ENCODE data around the gene GGT5.
A peak's percentile ranks its signal among the peaks of the same experiment; 100 is the strongest.

GGT5 gene

GRCh38 chr22:24190596-24191208, 54.2 kb downstream of the GGT5 start:
- no peak for DNase-seq (ENCODE audit: low read depth)
- no peak overlapping the region for H3K4me3 ChIP-seq (ENCODE audit: low read length)
- no peak for TF ChIP-seq CTCF (conservative IDR thresholded peaks at IDR 0.05; ENCODE audit: low read depth, low read length)

- DNase-seq (ENCODE audit: low read depth): no peak
- no peak for TF ChIP-seq CTCF (conservative IDR thresholded peaks at IDR 0.05; ENCODE audit: low read depth, low read length)
- no peak overlapping the region for H3K4me3 ChIP-seq (ENCODE audit: low read length)
These were observed 54.7 kb downstream of the GGT5 start for GRCh38 chr22:24190159-24190540.

GRCh38 chr22:24189249-24190158, 55.4 kb downstream of the GGT5 start:
- DNase-seq (ENCODE audit: low read depth): no peak
- peak; percentile 90 for TF ChIP-seq CTCF (conservative IDR thresholded peaks at IDR 0.05; ENCODE audit: low read depth, low read length)
- no peak overlapping the region for H3K4me3 ChIP-seq (ENCODE audit: low read length)

DNA sequence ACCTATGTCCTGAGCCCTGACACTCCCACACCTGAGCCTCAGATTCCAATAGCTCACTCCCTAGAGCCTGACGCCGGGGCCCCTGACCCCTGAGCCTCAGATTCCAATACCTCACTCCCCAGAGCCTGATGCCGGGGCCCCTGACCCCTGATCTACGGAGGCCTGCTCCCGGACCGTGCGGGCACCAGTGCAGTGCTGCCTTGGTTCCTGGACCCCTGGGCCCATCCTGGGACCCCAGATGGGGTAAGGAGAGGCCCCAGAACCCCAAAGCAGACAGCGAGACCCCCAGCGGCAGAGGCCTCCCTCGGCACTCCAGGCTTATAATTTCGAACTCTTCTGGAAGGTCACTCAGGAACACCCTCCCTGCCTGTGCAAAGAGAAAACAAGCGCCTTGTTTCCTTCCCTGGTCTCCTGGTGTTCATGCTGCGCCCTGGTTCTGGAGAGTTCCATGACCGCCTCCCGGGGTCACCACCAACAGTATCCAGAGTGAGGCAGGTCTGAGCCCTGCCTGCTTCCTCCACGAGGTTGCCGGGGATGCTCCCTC, 56.1 kb downstream of the GGT5 start:
- no peak for DNase-seq (ENCODE audit: low read depth)
- no peak overlapping the region for H3K4me3 ChIP-seq (ENCODE audit: low read length)
- TF ChIP-seq CTCF (conservative IDR thresholded peaks at IDR 0.05; ENCODE audit: low read depth, low read length): no peak

GRCh38 chr22:24187731-24188644, 56.9 kb downstream of the GGT5 start:
- no peak for TF ChIP-seq CTCF (conservative IDR thresholded peaks at IDR 0.05; ENCODE audit: low read depth, low read length)
- H3K4me3 ChIP-seq (ENCODE audit: low read length): no peak overlapping the region
- no peak for DNase-seq (ENCODE audit: low read depth)

- DNase-seq (ENCODE audit: low read depth): no peak
- TF ChIP-seq CTCF (conservative IDR thresholded peaks at IDR 0.05; ENCODE audit: low read depth, low read length): no peak
- no peak overlapping the region for H3K4me3 ChIP-seq (ENCODE audit: low read length)
These were observed 57.8 kb downstream of the GGT5 start for GRCh38 chr22:24186892-24187670.
